ENCODE data around the gene EEF1AKMT2.

Gene EEF1AKMT2

GRCh38 chr10:124725171-124725631 is 66.5 kb downstream of the EEF1AKMT2 start:
- H3K4me1 ChIP-seq (ENCODE audit: insufficient read depth, insufficient read length), result peaks cover 8% of the 10 kb centered on the region
- no peak overlapping the region for H3K4me3 ChIP-seq (ENCODE audit: insufficient read length, low read depth)
- peaks cover 11% of the 10 kb centered on the region for H3K36me3 ChIP-seq (ENCODE audit: insufficient read depth, insufficient read length, low read length)
- TF ChIP-seq ZNF274 (IDR thresholded peaks at IDR 0.05; ENCODE audit: low read depth, low read length) (no peak), YY1 (IDR thresholded peaks at IDR 0.05; ENCODE audit: insufficient read depth, insufficient read length) (no peak), SUZ12 (IDR thresholded peaks at IDR 0.05; ENCODE audit: extremely low read depth, insufficient read depth, insufficient read length) (no peak)
- H3K27me3 ChIP-seq (ENCODE audit: insufficient read depth, insufficient read length), result no peaks in the 10 kb centered on the region
- no peak overlapping the region for H3K9ac ChIP-seq (ENCODE audit: insufficient read length, low read depth)
- DNase-seq (ENCODE audit: low read depth, low spot score), result no peak
- no peaks in the 10 kb centered on the region for H3K9me3 ChIP-seq (ENCODE audit: insufficient read depth, low read length)

DNA sequence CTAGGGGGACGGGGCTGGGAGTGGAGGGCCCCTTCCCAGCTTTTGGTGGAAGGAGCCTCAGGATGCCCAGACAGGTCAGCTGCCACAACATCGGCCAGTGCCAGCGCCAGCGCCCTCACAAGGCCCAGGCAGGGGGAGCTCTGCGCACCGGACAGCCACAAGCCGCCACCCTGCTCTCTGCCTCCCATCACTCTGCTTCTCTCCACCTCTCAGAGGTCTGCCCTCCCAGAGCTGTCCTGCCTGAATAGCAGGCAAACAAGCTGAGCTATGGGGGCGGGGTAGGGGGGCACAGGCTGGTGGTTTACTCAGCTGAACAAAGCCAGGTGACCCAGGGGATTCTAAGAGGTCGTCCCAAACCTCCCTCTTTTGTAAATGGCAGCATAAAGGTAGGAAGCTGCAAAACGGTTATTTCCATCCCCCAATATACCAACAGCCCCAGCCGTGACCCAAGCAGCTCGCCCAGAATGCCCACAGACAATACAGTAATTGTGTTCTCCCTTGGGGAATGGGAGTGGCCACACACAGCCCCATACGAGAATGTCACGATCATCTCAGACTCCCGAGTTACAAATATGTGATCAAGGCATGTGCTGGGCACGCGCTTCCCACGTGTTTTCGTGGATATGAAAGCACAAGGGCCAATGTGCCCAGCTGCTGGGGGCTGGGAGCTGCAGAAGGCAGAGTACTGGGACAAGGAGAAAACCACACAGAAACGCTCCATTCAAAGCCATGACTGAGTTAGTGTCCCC is 67.2 kb downstream of the EEF1AKMT2 start:
- no peaks in the 10 kb centered on the region for H3K9me3 ChIP-seq (ENCODE audit: insufficient read depth, low read length)
- no peak overlapping the region for H3K4me3 ChIP-seq (ENCODE audit: insufficient read length, low read depth)
- TF ChIP-seq SUZ12 (IDR thresholded peaks at IDR 0.05; ENCODE audit: extremely low read depth, insufficient read depth, insufficient read length) (no peak), YY1 (IDR thresholded peaks at IDR 0.05; ENCODE audit: insufficient read depth, insufficient read length) (no peak), ZNF274 (IDR thresholded peaks at IDR 0.05; ENCODE audit: low read depth, low read length) (no peak)
- H3K36me3 ChIP-seq (ENCODE audit: insufficient read depth, insufficient read length, low read length), result peaks cover 6% of the 10 kb centered on the region
- no peak for DNase-seq (ENCODE audit: low read depth, low spot score)
- no peak overlapping the region for H3K9ac ChIP-seq (ENCODE audit: insufficient read length, low read depth)
- no peaks in the 10 kb centered on the region for H3K27me3 ChIP-seq (ENCODE audit: insufficient read depth, insufficient read length)
- H3K4me1 ChIP-seq (ENCODE audit: insufficient read depth, insufficient read length), result peaks cover 8% of the 10 kb centered on the region

GRCh38 chr10:124723826-124724225 is 67.9 kb downstream of the EEF1AKMT2 start:
- Histone ChIP-seq H3K9ac (ENCODE audit: insufficient read length, low read depth) (no peak overlapping the region), H3K27me3 (ENCODE audit: insufficient read depth, insufficient read length) (no peaks in the 10 kb centered on the region), H3K9me3 (ENCODE audit: insufficient read depth, low read length) (no peaks in the 10 kb centered on the region), H3K4me3 (ENCODE audit: insufficient read length, low read depth) (no peak overlapping the region), H3K4me1 (ENCODE audit: insufficient read depth, insufficient read length) (peaks cover 8% of the 10 kb centered on the region), H3K36me3 (ENCODE audit: insufficient read depth, insufficient read length, low read length) (peaks cover 5% of the 10 kb centered on the region)
- no peak for DNase-seq (ENCODE audit: low read depth, low spot score)
- no peak for TF ChIP-seq YY1 (IDR thresholded peaks at IDR 0.05; ENCODE audit: insufficient read depth, insufficient read length)
- no peak for TF ChIP-seq ZNF274 (IDR thresholded peaks at IDR 0.05; ENCODE audit: low read depth, low read length)
- TF ChIP-seq SUZ12 (IDR thresholded peaks at IDR 0.05; ENCODE audit: extremely low read depth, insufficient read depth, insufficient read length), result no peak

GRCh38 chr10:124722798-124723783 is 68.6 kb downstream of the EEF1AKMT2 start:
- no peak for TF ChIP-seq SUZ12 (IDR thresholded peaks at IDR 0.05; ENCODE audit: extremely low read depth, insufficient read depth, insufficient read length)
- no peak for TF ChIP-seq ZNF274 (IDR thresholded peaks at IDR 0.05; ENCODE audit: low read depth, low read length)
- H3K9ac ChIP-seq (ENCODE audit: insufficient read length, low read depth), result no peak overlapping the region
- peaks cover 8% of the 10 kb centered on the region for H3K4me1 ChIP-seq (ENCODE audit: insufficient read depth, insufficient read length)

DNA sequence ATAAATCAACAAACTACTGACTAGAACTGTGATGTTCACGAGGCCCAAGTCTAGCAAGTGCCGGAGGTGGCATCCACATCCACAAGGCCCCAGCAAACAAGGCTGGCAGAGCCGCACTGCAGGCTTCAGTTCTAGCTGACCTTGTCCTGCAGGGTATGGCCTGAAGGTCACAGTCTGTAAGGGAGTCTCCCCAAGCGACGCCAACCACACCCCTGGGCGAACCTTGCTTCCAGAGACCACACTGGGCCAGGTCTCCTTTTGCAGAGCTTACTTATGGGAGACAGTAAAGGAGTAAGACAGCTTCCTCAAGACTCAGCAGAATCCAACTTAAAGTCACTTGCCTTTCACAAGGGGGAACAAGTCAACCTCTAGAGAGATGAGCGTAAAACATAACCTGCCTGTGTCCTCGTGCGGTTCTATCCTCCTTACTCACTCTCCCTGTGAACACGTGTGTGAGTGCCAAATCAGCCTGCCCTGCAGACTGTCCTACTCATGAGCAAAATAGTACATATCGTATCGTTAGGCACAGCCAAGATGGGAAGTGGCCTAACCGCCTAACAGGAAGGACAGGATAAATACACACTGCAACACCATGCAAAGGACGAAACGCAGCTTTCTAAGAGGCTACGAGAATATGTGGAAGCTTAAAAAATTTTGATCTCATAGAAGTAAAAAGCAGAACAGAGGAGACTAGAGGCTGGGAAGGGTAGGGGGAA is 70.2 kb downstream of the EEF1AKMT2 start:
- H3K9ac ChIP-seq (ENCODE audit: insufficient read length, low read depth), result no peak overlapping the region
- peaks cover 5% of the 10 kb centered on the region for H3K36me3 ChIP-seq (ENCODE audit: insufficient read depth, insufficient read length, low read length)
- no peak overlapping the region for H3K4me3 ChIP-seq (ENCODE audit: insufficient read length, low read depth)
- H3K9me3 ChIP-seq (ENCODE audit: insufficient read depth, low read length), result no peaks in the 10 kb centered on the region
- DNase-seq (ENCODE audit: low read depth, low spot score), result no peak
- H3K27me3 ChIP-seq (ENCODE audit: insufficient read depth, insufficient read length), result no peaks in the 10 kb centered on the region
- TF ChIP-seq ZNF274 (IDR thresholded peaks at IDR 0.05; ENCODE audit: low read depth, low read length) (no peak), SUZ12 (IDR thresholded peaks at IDR 0.05; ENCODE audit: extremely low read depth, insufficient read depth, insufficient read length) (no peak), YY1 (IDR thresholded peaks at IDR 0.05; ENCODE audit: insufficient read depth, insufficient read length) (no peak)
- H3K4me1 ChIP-seq (ENCODE audit: insufficient read depth, insufficient read length), result peaks cover 8% of the 10 kb centered on the region

More at GRCh38 chr10:124722798-124723783, 68.6 kb downstream of the EEF1AKMT2 start:
- Histone ChIP-seq H3K9me3 (ENCODE audit: insufficient read depth, low read length) (no peaks in the 10 kb centered on the region), H3K27me3 (ENCODE audit: insufficient read depth, insufficient read length) (no peaks in the 10 kb centered on the region), H3K4me3 (ENCODE audit: insufficient read length, low read depth) (no peak overlapping the region), H3K36me3 (ENCODE audit: insufficient read depth, insufficient read length, low read length) (peaks cover 5% of the 10 kb centered on the region)
- no peak for DNase-seq (ENCODE audit: low read depth, low spot score)

- DNase-seq (ENCODE audit: low read depth, low spot score), result no peak
- Histone ChIP-seq H3K4me1 (ENCODE audit: insufficient read depth, insufficient read length) (peaks cover 7% of the 10 kb centered on the region), H3K27me3 (ENCODE audit: insufficient read depth, insufficient read length) (no peaks in the 10 kb centered on the region), H3K9me3 (ENCODE audit: insufficient read depth, low read length) (no peaks in the 10 kb centered on the region), H3K4me3 (ENCODE audit: insufficient read length, low read depth) (no peak overlapping the region), H3K9ac (ENCODE audit: insufficient read length, low read depth) (no peak overlapping the region), H3K36me3 (ENCODE audit: insufficient read depth, insufficient read length, low read length) (no peaks in the 10 kb centered on the region)
- TF ChIP-seq SUZ12 (IDR thresholded peaks at IDR 0.05; ENCODE audit: extremely low read depth, insufficient read depth, insufficient read length) (no peak), ZNF274 (IDR thresholded peaks at IDR 0.05; ENCODE audit: low read depth, low read length) (no peak), YY1 (IDR thresholded peaks at IDR 0.05; ENCODE audit: insufficient read depth, insufficient read length) (no peak)
Measured at GRCh38 chr10:124719213-124719851, 72.4 kb downstream of the EEF1AKMT2 start.

Data from NT2/D1 (cell line).